WTC11 (cell line): ENCODE data around the gene PALD1. TPM values are rescaled to one million over a fixed set of nuclear protein-coding genes. Genes with fewer than 3 reads are reported as not detected.

Experiments
- ATAC-seq: fragments of 200-7000 bp; cut with Tn5 transposase; 2 replicates; pipeline ENCODE4 v1.10.0; 2021; ENCODE audit warnings: mild to moderate bottlenecking, moderate library complexity
- CTCF ChIA-PET: fragments of 300-600 bp; sonication (Branson Sonifier 250); formaldehyde crosslinking; loops from one replicate; lab custom pipeline; 2021; ENCODE audit warnings: antibody characterized with exemption; lab: Charles Lee
- POLR2A ChIA-PET: fragments of 350-600 bp; sonication (Branson Sonifier 250); formaldehyde crosslinking; loops from one replicate; lab custom pipeline; 2021; ENCODE audit warnings: antibody characterized with exemption; lab: Charles Lee
- DNase-seq: peaks from one replicate; pipeline ENCODE4 v3.0.0; 2021; ENCODE audit warnings: low spot score
- H3K27ac Mint-ChIP-seq: 2 replicates; pipeline ENCODE4 v1.8.0; 2021; ENCODE audit warnings: mixed read lengths
- H3K27me3 Mint-ChIP-seq: 2 replicates; pipeline ENCODE4 v1.8.0; 2021; ENCODE audit warnings: low read depth, mild to moderate bottlenecking, moderate library complexity, mixed read lengths
- H3K36me3 Mint-ChIP-seq: 2 replicates; pipeline ENCODE4 v1.8.0; 2021; ENCODE audit warnings: mixed read lengths
- H3K4me1 Mint-ChIP-seq: 2 replicates; pipeline ENCODE4 v1.8.0; 2022; ENCODE audit warnings: mixed read lengths
- H3K4me3 Mint-ChIP-seq: 2 replicates; pipeline ENCODE4 v1.8.0; 2021; ENCODE audit warnings: mild to moderate bottlenecking, moderate library complexity, mixed read lengths
- H3K9me3 Mint-ChIP-seq: 2 replicates; pipeline ENCODE4 v1.8.0; 2021; ENCODE audit warnings: mixed read lengths
- E2F5 ChIP-seq: sonication (generic); formaldehyde crosslinking; IDR thresholded peaks from 2 replicates; pipeline ENCODE4 v1.8.1; 2022; ENCODE audit warnings: mild to moderate bottlenecking, moderate library complexity, missing genetic modification reagents
- IRF1 ChIP-seq: sonication (generic); formaldehyde crosslinking; IDR thresholded peaks from 2 replicates; pipeline ENCODE4 v1.8.0; 2023; ENCODE audit warnings: missing genetic modification reagents
- JAZF1 ChIP-seq: fragments of 250-450 bp; sonication (Bioruptor Pico); IDR thresholded peaks from 2 replicates; pipeline ENCODE4 v1.9.0; 2021; ENCODE audit warnings: moderate library complexity, mild to moderate bottlenecking, inconsistent platforms
- NFE2L1 ChIP-seq: sonication (generic); formaldehyde crosslinking; IDR thresholded peaks from 2 replicates; pipeline ENCODE4 v1.8.1; 2023; ENCODE audit warnings: missing genetic modification reagents
- OVOL2 ChIP-seq: fragments of 250-450 bp; sonication (Bioruptor Pico); IDR thresholded peaks from 2 replicates; pipeline ENCODE4 v1.9.0; 2021; ENCODE audit warnings: mild to moderate bottlenecking, borderline replicate concordance
- RELA ChIP-seq: sonication (generic); formaldehyde crosslinking; IDR thresholded peaks from 2 replicates; pipeline ENCODE4 v1.8.1; 2022; ENCODE audit warnings: missing genetic modification reagents, mild to moderate bottlenecking, borderline replicate concordance
- SP1 ChIP-seq: sonication (generic); formaldehyde crosslinking; conservative IDR thresholded peaks from 2 replicates; pipeline ENCODE4 v1.8.1; 2022; ENCODE audit warnings: missing genetic modification reagents
- TCF7 ChIP-seq: sonication (generic); formaldehyde crosslinking; IDR thresholded peaks from 2 replicates; pipeline ENCODE4 v1.8.0; 2022; ENCODE audit warnings: mild to moderate bottlenecking, low read depth, missing genetic modification reagents, moderate library complexity
- ZBTB21 ChIP-seq: sonication (generic); formaldehyde crosslinking; IDR thresholded peaks from 2 replicates; pipeline ENCODE4 v1.8.1; 2023; ENCODE audit warnings: mild to moderate bottlenecking, missing genetic modification reagents, borderline replicate concordance
- ZBTB43 ChIP-seq: sonication (generic); formaldehyde crosslinking; IDR thresholded peaks from 2 replicates; pipeline ENCODE4 v1.8.1; 2023; ENCODE audit warnings: mild to moderate bottlenecking, missing genetic modification reagents
- ZNF121 ChIP-seq: sonication (generic); formaldehyde crosslinking; IDR thresholded peaks from 2 replicates; pipeline ENCODE4 v1.8.0; 2023; ENCODE audit warnings: missing genetic modification reagents
- ZNF138 ChIP-seq: sonication (generic); formaldehyde crosslinking; conservative IDR thresholded peaks from 2 replicates; pipeline ENCODE4 v1.8.1; 2022; ENCODE audit warnings: mild to moderate bottlenecking, moderate library complexity, missing genetic modification reagents
- ZNF263 ChIP-seq: sonication (generic); formaldehyde crosslinking; IDR thresholded peaks from 2 replicates; pipeline ENCODE4 v1.8.1; 2022; ENCODE audit warnings: low read depth, mild to moderate bottlenecking, moderate library complexity, missing genetic modification reagents
- ZNF317 ChIP-seq: sonication (generic); formaldehyde crosslinking; IDR thresholded peaks from 2 replicates; pipeline ENCODE4 v1.8.1; 2023; ENCODE audit warnings: low read depth, mild to moderate bottlenecking, moderate library complexity, missing genetic modification reagents, borderline replicate concordance
- ZSCAN18 ChIP-seq: fragments of 250-450 bp; sonication (Bioruptor Pico); IDR thresholded peaks from 2 replicates; pipeline ENCODE4 v2.1.2; 2022; ENCODE audit warnings: mild to moderate bottlenecking, moderate library complexity
- total RNA-seq: library from RNA; stranded (reverse); gene quantifications from 3 replicates; pipeline ENCODE4 v1.2.3, GENCODE V29; 2021
- TF ChIP-seq, protein P1 (sequence below): sonication (generic); formaldehyde crosslinking; IDR thresholded peaks from 2 replicates; pipeline ENCODE4 v1.8.1; 2023; ENCODE audit warnings: mild to moderate bottlenecking, missing genetic modification reagents
- TF ChIP-seq, protein P2 (sequence below): fragments of 250-450 bp; sonication (Bioruptor Pico); conservative IDR thresholded peaks from 2 replicates; pipeline ENCODE4 v1.9.0; 2021; ENCODE audit warnings: mild to moderate bottlenecking
- TF ChIP-seq, protein P3 (sequence below): sonication (generic); formaldehyde crosslinking; IDR thresholded peaks from 2 replicates; pipeline ENCODE4 v1.8.1; 2022; ENCODE audit warnings: low read depth, mild to moderate bottlenecking, moderate library complexity, missing genetic modification reagents, borderline replicate concordance

PALD1 gene
- total RNA-seq, 1 experiment from 2014 or later = 43.6 TPM

- CTCF ChIA-PET = interaction anchor here (0.7 kb wide), 1 partner anchor 41 kb away, joined by 3 read pairs; no protein-coding TSS in a partner anchor
- H3K4me1 Mint-ChIP-seq = peaks cover 11% of the 10 kb centered on the region
- H3K9me3 Mint-ChIP-seq = no peaks in the 10 kb centered on the region
- H3K36me3 Mint-ChIP-seq = no peaks in the 10 kb centered on the region
- POLR2A ChIA-PET = no interaction called here
- TF ChIP-seq ZNF121 (CRISPR knock-in tag) (no peak), E2F5 (CRISPR knock-in tag) (no peak), ZNF263 (CRISPR knock-in tag) (no peak), ZNF317 (CRISPR knock-in tag) (no peak), ZBTB21 (CRISPR knock-in tag) (no peak), TCF7 (CRISPR knock-in tag) (no peak), NFE2L1 (no peak), ZSCAN18 (CRISPR knock-in tag) (no peak), OVOL2 (CRISPR knock-in tag) (no peak), IRF1 (CRISPR knock-in tag) (no peak), RELA (CRISPR knock-in tag) (no peak), SP1 (CRISPR knock-in tag) (no peak), ZNF138 (no peak), JAZF1 (CRISPR knock-in tag) (no peak), ZBTB43 (CRISPR knock-in tag) (no peak)
- TF ChIP-seq, protein P1, sequence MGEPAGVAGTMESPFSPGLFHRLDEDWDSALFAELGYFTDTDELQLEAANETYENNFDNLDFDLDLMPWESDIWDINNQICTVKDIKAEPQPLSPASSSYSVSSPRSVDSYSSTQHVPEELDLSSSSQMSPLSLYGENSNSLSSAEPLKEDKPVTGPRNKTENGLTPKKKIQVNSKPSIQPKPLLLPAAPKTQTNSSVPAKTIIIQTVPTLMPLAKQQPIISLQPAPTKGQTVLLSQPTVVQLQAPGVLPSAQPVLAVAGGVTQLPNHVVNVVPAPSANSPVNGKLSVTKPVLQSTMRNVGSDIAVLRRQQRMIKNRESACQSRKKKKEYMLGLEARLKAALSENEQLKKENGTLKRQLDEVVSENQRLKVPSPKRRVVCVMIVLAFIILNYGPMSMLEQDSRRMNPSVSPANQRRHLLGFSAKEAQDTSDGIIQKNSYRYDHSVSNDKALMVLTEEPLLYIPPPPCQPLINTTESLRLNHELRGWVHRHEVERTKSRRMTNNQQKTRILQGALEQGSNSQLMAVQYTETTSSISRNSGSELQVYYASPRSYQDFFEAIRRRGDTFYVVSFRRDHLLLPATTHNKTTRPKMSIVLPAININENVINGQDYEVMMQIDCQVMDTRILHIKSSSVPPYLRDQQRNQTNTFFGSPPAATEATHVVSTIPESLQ (CRISPR knock-in tag) = no peak
- TF ChIP-seq, protein P2, sequence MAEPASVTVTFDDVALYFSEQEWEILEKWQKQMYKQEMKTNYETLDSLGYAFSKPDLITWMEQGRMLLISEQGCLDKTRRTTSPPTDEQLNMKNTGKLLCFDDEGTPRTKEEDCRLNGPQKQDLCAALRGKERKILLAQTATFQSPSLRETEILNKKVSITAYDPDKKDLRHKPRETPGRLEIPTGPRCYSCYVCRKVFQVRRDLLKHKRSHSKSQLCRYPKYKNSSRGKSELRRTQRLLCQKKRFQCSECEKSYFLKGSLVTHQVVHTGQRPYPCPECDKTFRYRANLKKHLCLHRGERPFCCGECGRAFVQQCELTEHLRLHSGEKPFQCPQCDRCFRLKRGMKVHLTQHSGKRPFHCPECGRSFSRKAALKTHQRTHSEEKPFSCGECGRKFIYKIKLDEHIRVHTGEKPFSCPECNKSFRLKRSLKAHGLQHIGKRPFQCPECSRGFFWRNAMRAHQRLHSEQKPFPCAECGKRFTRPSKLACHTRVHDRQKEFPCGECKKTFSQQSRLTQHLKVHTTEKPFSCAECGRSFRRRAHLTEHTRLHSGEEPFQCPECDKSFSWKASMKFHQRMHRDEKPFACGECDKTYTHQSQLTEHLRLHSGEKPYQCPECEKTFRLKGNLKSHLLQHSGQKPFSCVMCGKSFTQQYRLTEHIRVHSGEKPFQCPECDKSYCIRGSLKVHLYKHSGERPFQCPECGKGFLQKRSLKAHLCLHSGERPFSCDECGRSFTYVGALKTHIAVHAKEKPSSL (CRISPR knock-in tag) = no peak
- TF ChIP-seq, protein P3, sequence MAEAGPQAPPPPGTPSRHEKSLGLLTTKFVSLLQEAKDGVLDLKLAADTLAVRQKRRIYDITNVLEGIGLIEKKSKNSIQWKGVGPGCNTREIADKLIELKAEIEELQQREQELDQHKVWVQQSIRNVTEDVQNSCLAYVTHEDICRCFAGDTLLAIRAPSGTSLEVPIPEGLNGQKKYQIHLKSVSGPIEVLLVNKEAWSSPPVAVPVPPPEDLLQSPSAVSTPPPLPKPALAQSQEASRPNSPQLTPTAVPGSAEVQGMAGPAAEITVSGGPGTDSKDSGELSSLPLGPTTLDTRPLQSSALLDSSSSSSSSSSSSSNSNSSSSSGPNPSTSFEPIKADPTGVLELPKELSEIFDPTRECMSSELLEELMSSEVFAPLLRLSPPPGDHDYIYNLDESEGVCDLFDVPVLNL (CRISPR knock-in tag) = no peak
- DNase-seq (no peak), ATAC-seq (no peak)
- no peaks in the 10 kb centered on the region for H3K27me3 Mint-ChIP-seq
- no peak overlapping the region for H3K4me3 Mint-ChIP-seq
- no peak overlapping the region for H3K27ac Mint-ChIP-seq
These were observed 121.2 kb downstream of the PALD1 start for GRCh38 chr10:70599791-70600190.
